Stimulated activated CD4-positive, alpha-beta T cell treated with anti-CD3 and anti-CD28 coated beads, Interleukin-1b, Interleukin-23, amount 100 ng/mL, for 1 hour (primary cell): Measurements from ENCODE around the gene BCL2L13.

ENCODE experiments used
- DNase-seq, 2 donors: peaks; one replicate each; pipeline ENCODE4 v3.0.0-alpha.2; 2020; ENCODE audit warnings: low read depth in 2 of 2

Gene BCL2L13

GRCh38 chr22:17638432-17639246 lies at the start of gene BCL2L13:
Gene BCL2L13 (plus strand): TSS chr22:17638757. CDS start chr22:17655712, 16,955 bp downstream.
- peak; percentile 72 to 77 for DNase-seq

GRCh38 chr22:17589810-17590375 lies 48.7 kb upstream of the BCL2L13 start:
- DNase-seq, result no peak

GRCh38 chr22:17590586-17590985 lies 48.0 kb upstream of the BCL2L13 start:
- no peak for DNase-seq

- no peak for DNase-seq
These were observed 46.4 kb upstream of the BCL2L13 start for GRCh38 chr22:17592201-17592600.

- no peak for DNase-seq
These were observed 42.3 kb upstream of the BCL2L13 start for GRCh38 chr22:17596226-17596625.

GRCh38 chr22:17597217-17597616 lies 41.3 kb upstream of the BCL2L13 start:
- DNase-seq, result no peak

- DNase-seq, result no peak
These were observed 40.2 kb upstream of the BCL2L13 start for GRCh38 chr22:17598318-17598717.

GRCh38 chr22:17601031-17601430 lies 37.5 kb upstream of the BCL2L13 start:
- no peak for DNase-seq

GRCh38 chr22:17603668-17604067 lies 34.9 kb upstream of the BCL2L13 start:
- no peak for DNase-seq

GRCh38 chr22:17606496-17606895 lies 32.1 kb upstream of the BCL2L13 start:
- no peak for DNase-seq

GRCh38 chr22:17607891-17608521 lies 30.6 kb upstream of the BCL2L13 start:
- DNase-seq, result no peak

- DNase-seq, result no peak
These were observed 26.5 kb upstream of the BCL2L13 start for GRCh38 chr22:17612057-17612456.

GRCh38 chr22:17613280-17613679 lies 25.3 kb upstream of the BCL2L13 start:
- no peak for DNase-seq

GRCh38 chr22:17627961-17628405 lies 10.6 kb upstream of the BCL2L13 start:
- no peak for DNase-seq

GRCh38 chr22:17628406-17629172 lies 10.0 kb upstream of the BCL2L13 start, which contains the start of gene ATP6V1E1:
Gene ATP6V1E1 (minus strand): TSS chr22:17628749. CDS start chr22:17628635, 114 bp downstream.
- peak; percentile 82 to 88 for DNase-seq

GRCh38 chr22:17629173-17629489 lies 9.4 kb upstream of the BCL2L13 start:
- no peak for DNase-seq

GRCh38 chr22:17629641-17630040 lies 8.9 kb upstream of the BCL2L13 start:
- no peak for DNase-seq

- DNase-seq, result no peak
These were observed 7.4 kb upstream of the BCL2L13 start for GRCh38 chr22:17631076-17631565.

GRCh38 chr22:17633217-17633997 lies 5.2 kb upstream of the BCL2L13 start:
- no peak for DNase-seq

- no peak for DNase-seq
These were observed 4.6 kb upstream of the BCL2L13 start for GRCh38 chr22:17633998-17634323.

GRCh38 chr22:17634696-17635095 lies 3.9 kb upstream of the BCL2L13 start:
- DNase-seq, result no peak
